GM19324 (cell line): ENCODE results near the gene CCDC50.
A peak's percentile ranks its signal among the peaks of the same experiment; 100 is the strongest.

Source experiments
- ATAC-seq: cut with Tn5 transposase; IDR thresholded peaks from one replicate; pipeline ENCODE4 v1.9.1; 2021; ENCODE audit warnings: mild to moderate bottlenecking, moderate library complexity; ENCODE audit not compliant: unreplicated experiment, low FRiP score

The CCDC50 gene

DNA sequence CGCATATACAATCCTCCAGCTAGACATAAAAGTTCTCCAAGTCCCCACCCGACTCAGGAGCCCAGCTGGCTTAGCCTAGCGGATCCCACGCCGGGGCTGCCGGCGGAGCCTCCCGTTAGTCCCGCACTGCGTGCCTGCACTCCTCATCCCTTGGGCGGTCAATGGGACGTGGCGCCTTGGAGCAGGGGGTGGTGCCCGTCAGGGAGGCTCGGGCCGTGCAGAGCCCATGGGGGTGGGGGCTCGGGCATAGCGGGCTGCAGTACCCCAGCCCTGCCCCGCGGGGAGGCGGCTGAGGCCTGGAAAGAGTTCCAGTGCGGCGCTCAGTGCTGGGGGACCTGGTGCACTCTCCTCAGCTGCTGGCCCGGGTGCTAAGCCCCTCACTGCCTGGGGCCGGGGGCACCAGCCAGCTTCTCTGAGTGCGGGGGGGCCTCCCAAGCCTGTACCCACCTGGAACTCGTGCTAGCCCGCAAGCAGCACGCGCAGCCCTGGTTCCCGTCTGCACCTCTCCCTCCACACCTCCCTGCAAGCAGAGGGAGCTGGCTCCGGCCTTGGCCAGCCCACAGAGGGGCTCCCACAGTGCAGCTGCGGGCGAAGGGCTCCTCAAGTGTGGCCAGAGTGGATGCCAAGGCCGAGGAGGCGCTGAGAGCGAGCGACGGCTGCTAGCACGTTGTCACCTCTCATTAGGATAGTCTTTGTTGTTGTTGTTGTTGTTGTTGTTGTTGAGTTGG is 12.2 kb upstream of the CCDC50 start:
- ATAC-seq, result no peak

- no peak for ATAC-seq
These were observed 8.9 kb upstream of the CCDC50 start for GRCh38 chr3:191320316-191320715.

GRCh38 chr3:191321019-191321767 is 8.0 kb upstream of the CCDC50 start:
- no peak for ATAC-seq

DNA sequence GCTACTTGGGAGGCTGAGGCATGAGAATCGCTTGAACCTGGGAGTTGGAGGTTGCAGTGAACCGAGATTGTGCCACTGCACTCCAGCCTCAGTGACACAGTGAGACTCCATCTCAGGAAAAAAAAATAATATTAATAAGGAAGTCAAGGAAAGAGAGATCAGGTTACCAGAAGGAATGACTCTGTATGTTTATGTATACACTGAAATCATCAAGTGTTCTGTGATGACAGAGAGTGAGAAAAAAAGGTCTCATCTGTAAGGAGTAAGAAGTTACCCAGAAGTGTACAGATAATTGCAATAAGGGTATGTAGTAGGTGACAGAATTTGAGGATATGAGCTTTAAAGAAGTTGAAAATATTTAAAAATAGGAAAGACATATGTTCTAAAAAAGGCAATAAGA is 4.3 kb upstream of the CCDC50 start:
- ATAC-seq, result no peak

DNA sequence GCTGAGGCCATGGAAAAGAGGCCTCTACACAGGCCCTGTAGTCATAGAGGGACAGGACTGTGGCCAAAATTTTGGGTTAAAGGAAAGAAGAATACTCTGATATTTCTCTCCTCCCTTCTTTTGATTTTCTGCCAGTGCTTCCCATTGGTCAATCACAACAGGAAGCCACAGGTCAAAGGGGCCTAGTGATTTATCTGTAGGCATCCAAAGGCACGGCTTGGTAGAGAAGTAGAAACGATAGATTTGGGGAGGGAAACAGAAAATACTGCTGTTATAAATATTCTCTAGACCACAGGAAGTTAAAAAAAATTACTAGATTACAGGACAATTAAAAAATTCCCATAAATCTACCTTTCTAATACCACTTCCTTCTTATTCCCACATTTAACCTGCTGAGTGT is 1.7 kb upstream of the CCDC50 start:
- no peak for ATAC-seq

DNA sequence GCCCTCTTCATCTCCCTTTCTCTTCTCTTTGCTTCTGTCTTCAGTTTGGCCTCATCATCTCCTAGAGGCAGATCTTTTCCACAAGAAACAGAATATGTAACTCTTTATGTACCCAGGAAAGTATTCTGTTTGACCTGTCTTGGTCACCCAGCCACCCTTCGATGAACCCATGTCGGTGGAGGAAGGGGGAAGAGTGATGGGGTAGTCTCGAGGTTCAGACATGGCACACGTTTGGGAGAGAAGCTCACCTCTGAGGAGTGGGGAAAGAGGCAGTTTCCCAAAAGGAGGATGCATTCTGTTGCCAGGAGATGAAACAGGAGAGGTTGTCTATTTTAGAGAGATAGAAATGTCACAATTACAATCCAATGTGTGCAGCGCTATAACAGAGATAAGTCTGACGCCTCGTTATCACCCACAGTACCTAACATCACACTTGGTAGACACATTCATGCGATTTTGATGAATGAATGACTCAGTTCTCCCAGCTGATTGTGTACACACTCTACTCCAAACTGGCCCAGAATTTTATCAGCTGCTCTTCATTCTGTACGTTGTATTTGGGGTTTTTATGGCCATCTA is 722 bp upstream of the CCDC50 start:
- ATAC-seq, result peak; percentile 9

GRCh38 chr3:191329654-191330529 is 698 bp downstream of the CCDC50 start, which contains the start of gene UTS2B:
UTS2B (minus strand) TSS chr3:191330526; CDS start chr3:191282189, 48,337 bp downstream.
- peak; percentile 28 for ATAC-seq

- no peak for ATAC-seq
These were observed 1.4 kb downstream of the CCDC50 start for GRCh38 chr3:191330530-191331048.

DNA sequence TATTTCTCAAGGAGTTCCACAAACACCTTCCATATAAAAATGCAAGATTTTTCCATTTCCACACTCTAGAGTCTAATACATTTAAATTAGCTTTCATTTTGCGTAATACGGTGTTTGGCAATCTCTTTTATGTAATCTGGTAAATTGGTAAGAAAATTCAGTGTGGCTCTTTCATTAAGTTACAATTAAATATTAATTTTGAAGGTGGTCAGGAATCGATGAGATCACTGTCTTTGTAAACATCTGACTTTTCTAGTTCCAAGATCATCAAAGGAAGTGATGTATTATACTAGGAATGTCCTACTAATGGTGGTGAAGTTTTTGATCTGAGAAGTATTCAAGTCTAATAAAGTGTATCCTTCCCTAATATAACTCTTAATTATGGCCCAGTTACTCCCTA is 2.2 kb downstream of the CCDC50 start:
- no peak for ATAC-seq

DNA sequence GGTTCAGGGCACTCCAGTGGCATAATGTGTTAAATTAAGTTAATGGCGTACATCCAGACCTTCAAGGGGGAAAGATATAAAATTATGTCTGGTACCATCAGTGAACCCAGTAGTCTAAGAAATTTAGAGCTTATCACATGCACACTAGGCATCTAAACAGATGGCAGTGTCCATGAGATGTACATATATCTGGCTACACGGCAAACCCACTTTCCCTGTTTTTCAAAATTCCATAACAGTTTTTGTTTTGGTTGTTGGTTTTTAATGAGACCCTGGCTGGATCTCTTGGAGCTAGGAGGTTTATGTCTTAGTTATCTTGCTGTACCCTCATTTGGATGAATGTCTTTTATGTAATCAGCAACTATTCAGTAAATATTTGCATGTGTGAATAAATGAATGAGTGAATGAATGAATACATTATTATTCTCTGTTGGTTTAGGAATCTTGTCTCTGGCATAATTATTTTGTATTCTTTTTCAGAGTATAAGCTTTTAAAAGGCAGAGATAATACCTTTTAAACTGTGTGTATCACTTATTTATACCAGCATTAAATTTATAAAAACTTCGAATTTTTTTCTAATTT is 4.2 kb downstream of the CCDC50 start:
- ATAC-seq, result no peak

GRCh38 chr3:191334346-191334893 is 5.2 kb downstream of the CCDC50 start:
- no peak for ATAC-seq

DNA sequence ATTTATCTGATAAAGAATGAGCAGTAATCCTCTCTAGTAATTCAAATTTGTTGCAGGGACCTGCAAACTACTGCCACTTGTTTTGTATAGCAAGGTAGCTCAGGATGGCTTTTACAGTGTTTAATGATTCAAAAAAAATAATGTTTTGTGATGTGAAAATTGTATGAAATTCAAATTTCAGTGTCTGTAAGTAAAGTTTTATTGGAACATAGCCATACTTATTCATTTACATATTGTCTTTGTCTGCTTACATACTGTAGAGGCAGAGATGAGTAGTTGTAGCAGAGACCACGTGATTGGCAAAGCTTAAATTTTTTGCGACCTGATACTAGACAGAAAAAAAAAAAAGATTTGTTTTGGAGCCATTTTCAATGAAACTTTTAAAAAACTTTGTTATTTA is 7.6 kb downstream of the CCDC50 start:
- ATAC-seq, result no peak

- no peak for ATAC-seq
These were observed 8.9 kb downstream of the CCDC50 start for GRCh38 chr3:191338177-191338488.

- ATAC-seq, result no peak
These were observed 10.2 kb downstream of the CCDC50 start for GRCh38 chr3:191339316-191339917.

DNA sequence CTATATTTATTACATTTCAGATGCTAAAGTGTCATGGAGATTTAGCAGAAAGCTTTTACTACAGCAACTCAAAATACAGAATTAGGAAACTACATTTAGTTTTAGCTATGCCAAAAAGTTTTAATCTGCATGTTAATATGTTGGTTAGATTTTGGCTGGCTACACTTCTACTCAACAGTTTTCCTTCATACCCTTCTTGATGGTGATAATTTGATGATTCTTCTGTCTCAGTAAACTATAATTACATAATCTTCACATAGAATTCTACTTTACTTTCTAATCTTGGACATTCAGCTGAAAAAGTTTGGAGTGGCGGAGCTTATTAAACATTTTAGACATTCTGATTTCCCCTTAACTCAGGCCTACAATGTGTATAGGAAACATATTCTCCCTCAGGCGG is 11.2 kb downstream of the CCDC50 start:
- ATAC-seq, result no peak

DNA sequence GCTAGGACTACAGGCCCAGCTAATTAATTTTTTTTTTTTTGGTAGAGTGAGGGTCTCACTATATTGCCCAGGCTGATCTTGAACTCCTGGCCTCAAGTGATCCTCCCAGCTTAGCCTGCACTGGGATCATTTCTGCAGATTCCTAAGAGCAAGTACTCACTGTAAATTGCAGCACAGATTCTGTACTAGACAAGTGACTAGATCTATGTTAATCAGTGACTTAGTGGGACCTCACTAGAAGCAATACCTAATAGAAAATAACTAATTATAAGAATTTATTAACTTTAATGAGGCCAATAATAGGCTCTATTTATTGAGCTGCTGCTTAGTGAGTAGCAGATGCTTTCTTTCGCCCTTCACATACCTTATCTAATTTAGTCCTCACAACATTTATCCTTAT is 11.8 kb downstream of the CCDC50 start:
- ATAC-seq, result no peak

DNA sequence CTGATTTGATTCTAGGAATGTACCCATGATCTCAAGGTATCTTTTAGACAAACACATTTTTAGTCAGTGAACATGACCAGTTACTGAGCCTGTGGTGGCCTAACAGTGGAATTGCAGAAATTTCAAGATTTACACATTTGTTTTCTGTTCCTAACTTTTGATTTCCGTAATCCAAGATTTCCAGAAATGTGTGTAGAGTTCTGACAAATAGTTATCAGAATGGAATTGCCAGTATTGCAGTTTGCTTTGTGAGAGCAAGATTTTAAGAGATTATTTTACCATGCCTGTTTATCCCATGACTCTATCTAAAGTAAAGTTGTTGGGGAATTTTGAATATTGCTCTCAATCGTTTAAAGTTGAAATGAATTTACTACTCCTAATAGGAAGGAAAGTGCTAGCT is 12.8 kb downstream of the CCDC50 start:
- no peak for ATAC-seq

DNA sequence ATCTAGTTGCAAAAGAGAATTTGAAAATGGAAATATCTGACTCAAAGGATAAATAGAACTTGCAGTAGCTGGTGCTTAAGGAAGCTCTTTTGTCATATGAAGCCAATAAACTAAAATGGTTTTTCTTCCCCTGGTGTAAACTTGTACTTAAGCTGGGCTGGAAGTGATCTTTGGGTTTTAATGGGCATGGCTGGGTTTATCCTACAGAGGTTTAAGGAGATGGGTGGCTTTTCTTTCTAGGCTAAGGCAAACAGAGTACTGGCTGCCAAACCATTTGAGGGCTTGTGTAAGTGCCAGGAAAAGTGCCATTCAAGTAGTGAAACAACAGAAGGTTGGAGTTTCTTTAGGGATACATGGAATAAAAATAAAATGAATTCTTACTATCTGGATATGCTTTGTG is 13.2 kb downstream of the CCDC50 start:
- no peak for ATAC-seq

DNA sequence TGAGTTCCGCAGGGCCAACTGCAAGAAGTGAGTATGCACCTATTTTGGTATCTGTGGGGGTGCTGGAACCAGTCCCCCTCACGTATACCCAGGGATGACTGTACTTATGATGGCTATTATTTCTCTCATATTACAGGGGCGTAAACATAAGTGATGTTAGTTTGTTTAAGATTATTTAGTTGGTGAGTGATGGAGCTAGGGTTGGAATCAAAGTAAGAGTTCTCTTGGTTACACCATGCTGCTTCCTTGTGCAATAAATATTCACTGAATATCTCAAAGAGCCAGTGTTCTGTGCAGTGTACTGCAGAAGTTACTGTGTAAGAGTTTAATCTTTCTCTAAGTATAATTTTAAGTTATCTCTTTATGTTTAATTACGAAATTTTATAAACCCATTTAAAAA is 13.9 kb downstream of the CCDC50 start:
- no peak for ATAC-seq

- no peak for ATAC-seq
These were observed 14.7 kb downstream of the CCDC50 start for GRCh38 chr3:191343913-191344312.
